HG03108 (cell line): ENCODE measurements around the gene RHOJ.
"Not testable (repeated sequence)": the region's sequence is repeated elsewhere in the genome, so short reads cannot be mapped to it uniquely, and the experiment has no call there.

Experiments used
- ATAC-seq: cut with Tn5 transposase; IDR thresholded peaks from one replicate; pipeline ENCODE4 v1.9.1; 2021; ENCODE audit warnings: moderate library complexity; ENCODE audit not compliant: unreplicated experiment

Gene RHOJ

DNA sequence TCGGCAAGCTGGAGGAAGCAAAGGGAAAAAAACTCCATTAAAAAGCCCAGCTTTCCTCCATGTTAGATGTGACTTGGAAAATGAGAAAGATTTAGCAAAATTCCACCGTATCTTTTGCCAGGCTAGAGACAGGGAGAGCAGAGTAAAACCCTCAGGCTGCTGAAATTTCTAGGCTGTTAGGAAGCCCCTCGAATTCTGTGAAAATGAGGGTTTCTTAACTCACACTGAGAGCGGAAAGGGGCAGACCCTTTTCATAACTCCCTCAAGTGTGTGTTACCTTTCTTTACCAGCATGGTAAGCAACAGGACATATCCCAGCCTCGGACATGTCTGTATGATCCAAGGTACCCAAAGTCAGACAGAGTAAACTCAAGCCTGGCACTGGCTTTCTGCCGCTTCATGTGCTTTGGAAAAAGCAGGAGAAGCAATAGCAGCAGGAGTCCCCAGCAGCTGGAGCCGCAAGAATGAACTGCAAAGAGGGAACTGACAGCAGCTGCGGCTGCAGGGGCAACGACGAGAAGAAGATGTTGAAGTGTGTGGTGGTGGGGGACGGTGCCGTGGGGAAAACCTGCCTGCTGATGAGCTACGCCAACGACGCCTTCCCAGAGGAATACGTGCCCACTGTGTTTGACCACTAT, at the start of gene RHOJ:
Gene RHOJ (plus strand): TSS at position 37 of the 637 bp plus-strand sequence. CDS start 427 bp downstream, at position 464.
- ATAC-seq, result no peak

DNA sequence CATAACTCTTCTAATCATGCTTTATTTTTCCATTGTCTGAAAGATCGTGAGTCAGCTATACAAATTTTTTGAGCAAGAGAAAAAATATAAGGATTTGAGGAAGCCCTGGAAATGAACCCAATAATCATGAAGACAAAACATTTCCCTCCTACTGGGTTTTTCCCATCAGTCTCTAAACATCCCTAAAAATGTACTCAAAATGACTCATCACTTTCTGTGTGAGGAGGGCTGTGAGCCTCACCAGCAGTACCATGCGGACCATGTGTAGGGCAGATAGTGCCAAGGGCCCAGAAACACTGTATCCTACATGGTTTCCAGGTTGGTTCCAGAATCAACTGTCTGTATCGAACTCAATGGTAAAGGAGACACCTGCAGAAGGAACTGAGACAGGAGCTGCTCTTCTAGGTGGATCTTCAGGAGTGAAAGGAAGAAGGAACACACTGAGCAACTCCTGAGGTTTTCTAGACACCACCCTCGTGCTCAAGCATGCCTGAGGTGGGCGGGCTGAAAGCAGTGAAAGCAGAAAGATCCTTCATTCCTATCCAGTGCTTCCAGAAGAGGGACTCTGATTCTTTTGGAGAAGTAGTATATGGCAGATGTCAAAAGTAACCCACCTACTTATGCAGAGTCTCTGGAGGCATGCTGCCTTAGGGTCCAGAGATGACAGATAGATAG, 48.6 kb upstream of the RHOJ start:
- no peak for ATAC-seq

- ATAC-seq, result no peak
Measured at GRCh38 chr14:63157195-63157594, 47.0 kb upstream of the RHOJ start.

- no peak for ATAC-seq
Measured at GRCh38 chr14:63163306-63163705, 40.9 kb upstream of the RHOJ start.

DNA sequence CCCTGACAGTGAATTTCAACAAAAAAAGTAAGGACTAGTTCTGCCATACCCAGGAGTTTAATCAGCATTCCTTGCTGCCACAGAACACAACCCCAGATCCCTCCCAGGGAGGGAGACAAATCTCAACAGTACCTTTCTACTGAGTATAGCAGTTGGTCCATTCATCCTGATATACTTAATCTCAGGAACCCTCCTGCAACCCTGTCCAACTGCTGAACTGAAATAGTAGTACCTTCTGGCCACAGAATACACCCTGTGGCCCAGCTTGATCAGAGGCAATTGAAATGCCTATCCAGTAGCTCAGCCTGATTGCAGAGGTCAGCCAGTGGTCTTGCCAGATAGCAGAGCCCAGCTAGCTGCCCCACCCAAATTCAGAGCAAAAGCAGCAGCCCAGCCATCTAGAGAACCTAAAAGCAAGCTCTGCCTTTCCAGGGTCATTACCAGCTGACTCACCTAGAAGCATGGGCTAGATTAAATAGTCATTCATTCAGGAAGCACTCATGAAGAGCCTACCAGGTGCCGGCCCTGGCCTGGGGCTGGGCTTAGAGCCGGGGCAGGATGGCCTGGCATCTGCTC, 40.0 kb upstream of the RHOJ start:
- no peak for ATAC-seq

DNA sequence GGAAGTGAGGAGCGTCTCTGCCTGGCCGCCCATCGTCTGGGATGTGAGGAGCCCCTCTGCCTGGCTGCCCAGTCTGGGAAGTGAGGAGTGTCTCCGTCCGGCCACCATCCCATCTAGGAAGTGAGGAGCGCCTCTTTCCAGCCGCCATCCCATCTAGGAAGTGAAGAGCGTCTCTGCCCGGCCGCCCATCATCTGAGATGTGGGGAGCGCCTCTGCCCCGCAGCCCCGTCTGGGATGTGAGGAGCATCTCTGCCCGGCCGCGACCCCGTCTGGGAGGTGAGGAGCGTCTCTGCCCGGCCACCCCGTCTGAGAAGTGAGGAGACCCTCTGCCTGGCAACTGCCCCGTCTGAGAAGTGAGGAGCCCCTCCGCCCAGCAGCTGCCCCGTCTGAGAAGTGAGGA, 39.0 kb upstream of the RHOJ start:
- ATAC-seq, result not testable (repeated sequence)

DNA sequence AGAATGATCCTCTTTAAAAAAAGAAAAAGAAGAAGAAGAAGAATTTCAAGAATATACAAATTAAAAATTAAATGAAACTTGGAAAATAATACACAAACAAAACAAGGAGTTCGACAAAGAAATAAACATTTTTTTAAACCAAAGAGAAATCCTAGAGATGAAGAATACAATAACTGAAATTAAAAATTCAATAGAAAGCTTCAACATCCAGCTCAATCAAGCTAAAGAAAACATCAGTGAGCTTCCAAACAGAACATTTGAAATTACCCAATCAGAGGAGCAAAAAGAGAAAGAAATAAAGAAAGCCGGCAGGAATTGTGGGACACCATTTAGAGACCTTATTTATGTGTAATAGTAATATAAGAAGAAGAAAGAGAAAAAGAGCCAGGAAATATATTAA, 37.2 kb upstream of the RHOJ start:
- no peak for ATAC-seq

DNA sequence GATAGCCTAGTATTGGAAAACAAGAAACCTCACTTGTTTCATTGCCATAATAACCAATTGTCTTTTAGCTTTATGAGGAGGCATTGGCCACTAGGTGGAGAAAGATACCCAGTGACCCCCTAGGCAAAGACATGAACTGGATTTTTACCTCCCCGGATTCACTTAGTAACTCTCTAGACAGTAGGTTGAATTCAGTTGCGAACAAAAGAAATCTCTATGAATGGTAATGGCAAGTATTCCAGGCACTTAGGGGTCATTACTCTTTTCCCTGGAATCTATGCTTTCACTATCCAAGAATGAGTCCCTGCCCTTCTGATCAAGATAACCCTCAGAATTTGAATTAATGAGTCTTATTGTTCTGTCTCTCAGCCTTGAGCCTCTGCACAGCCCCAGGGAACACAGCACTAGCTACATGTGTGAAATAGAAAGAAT, 29.5 kb upstream of the RHOJ start:
- ATAC-seq, result no peak

- ATAC-seq, result no peak
Measured at GRCh38 chr14:63175531-63175930, 28.7 kb upstream of the RHOJ start.

GRCh38 chr14:63178912-63179311, 25.3 kb upstream of the RHOJ start:
- no peak for ATAC-seq

DNA sequence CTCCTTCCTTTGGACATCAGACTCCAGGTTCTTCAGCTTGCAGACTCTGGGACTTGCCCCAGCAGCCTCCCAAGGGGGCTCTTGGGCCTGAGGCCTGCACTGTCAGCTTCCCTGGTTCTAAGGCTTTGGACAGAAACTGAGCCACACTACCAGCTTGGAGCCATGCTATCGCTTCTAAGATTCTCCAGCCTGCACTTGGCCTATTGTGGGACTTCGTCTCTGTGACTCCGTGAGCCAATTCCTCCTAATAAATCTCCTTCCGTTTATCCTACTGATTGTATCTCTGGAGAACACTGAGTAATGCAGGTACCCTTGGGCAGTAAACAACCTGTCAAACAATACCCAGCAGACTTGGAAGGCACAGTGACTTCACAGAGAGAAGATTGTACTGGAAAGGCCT, 24.9 kb upstream of the RHOJ start:
- ATAC-seq, result no peak

GRCh38 chr14:63180011-63180410, 24.2 kb upstream of the RHOJ start:
- no peak for ATAC-seq

DNA sequence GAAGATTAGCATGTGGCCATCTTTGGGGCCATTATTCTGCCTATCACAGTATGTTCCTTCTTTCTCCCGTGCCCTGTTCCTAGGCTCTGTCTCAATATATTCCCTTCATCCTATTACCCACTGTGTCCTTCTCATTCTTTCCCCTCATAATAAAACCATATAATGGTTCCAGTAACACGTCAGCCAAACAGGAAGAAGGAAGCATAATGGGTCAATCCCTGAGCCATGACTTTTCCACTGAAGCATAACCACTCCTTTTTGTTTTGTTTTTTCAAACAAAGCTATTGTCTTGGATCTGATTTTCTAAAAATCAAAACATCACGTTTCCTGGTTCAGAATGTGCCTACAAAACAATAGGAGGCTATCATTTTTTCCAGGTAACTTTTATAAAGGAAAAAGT, 21.3 kb upstream of the RHOJ start:
- ATAC-seq, result no peak

DNA sequence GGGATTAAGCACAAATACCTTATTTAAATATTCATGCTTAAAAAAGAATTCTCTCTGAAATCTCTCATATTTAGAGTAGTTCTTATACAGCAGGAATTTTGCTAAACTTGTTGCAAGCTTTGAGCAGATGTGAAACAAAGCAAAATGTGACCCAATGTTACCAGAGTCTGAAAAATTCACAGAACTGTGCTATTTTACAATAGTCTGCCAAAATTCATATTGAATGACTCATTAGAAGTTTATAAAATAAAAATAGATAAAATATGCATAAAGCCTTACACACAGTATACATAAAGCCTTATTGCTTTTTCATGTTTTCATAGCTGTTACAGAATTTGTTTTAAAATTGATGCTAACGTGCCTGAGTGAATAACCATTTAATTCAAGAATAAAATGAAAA, 17.8 kb upstream of the RHOJ start:
- no peak for ATAC-seq

- ATAC-seq, result no peak
Measured at GRCh38 chr14:63191211-63191610, 13.0 kb upstream of the RHOJ start.

- ATAC-seq, result no peak
Measured at GRCh38 chr14:63192085-63192484, 12.2 kb upstream of the RHOJ start.

GRCh38 chr14:63193236-63193635, 11.0 kb upstream of the RHOJ start:
- ATAC-seq, result no peak

DNA sequence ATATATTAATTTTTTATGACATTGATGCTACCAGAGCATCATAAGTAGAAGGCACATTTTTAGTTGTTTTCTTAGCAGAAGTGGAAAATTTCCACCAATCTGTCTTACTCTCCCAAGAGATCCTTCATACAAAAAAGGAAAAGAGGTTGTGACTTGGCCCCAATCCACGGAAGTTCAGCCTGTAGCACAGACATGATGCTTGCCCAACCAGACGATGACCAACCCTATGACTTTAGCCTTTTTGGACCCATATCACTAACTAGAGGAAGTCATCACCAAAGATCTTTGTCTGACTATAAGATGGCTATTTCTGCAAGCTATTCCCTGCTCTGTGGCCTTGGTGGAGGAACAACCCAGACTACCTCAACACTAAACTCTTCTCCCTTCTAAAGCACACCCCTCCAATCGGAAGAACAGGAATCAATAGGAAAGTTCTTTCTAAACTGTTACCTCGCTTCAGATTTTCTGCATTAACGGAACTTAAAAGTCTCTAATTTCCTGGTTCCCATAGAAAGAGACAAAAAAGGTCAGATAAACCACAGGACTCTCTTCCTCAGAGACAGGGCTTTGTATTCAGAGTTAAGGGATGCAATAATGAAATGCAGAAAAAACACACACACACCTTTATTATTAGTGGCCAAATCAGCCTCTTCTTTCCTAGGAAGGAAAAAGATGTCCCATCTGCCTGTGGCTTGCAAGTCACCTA, 4.1 kb upstream of the RHOJ start:
- no peak for ATAC-seq

GRCh38 chr14:63200767-63201166, 3.5 kb upstream of the RHOJ start:
- ATAC-seq, result no peak

- no peak for ATAC-seq
Measured at GRCh38 chr14:63203015-63203414, 1.2 kb upstream of the RHOJ start.

GRCh38 chr14:63203618-63204406, 431 bp upstream of the RHOJ start:
- no peak for ATAC-seq
